GM23248 (cell line): ENCODE measurements around the gene ARHGEF5. TPM values are rescaled to one million over a fixed set of nuclear protein-coding genes. Genes with fewer than 3 reads are reported as not detected.
"Not testable (repeated sequence)": the region's sequence is repeated elsewhere in the genome, so short reads cannot be mapped to it uniquely, and the experiment has no call there.

Source experiments
- DNase-seq: peaks from one replicate; pipeline ENCODE4 v3.0.0-alpha.2; 2015
- H2AFZ ChIP-seq: fragments of 200-600 bp; sonication (generic); 2 replicates; pipeline ENCODE4 v1.6.1; 2016; ENCODE audit warnings: antibody characterized with exemption
- H3F3A ChIP-seq: fragments of 200-600 bp; sonication (generic); 2 replicates; pipeline ENCODE4 v1.6.1; 2016; ENCODE audit warnings: mild to moderate bottlenecking, antibody characterized with exemption, mixed run types; ENCODE audit not compliant: insufficient read depth
- H3K27ac ChIP-seq: fragments of 200-600 bp; sonication (generic); 2 replicates; pipeline ENCODE4 v1.5.1; 2016; ENCODE audit warnings: mild to moderate bottlenecking
- H3K27me3 ChIP-seq: fragments of 200-600 bp; sonication (generic); replicated peaks from 2 replicates; pipeline ENCODE4 v1.6.1; 2016; ENCODE audit warnings: mild to moderate bottlenecking; ENCODE audit not compliant: insufficient read depth
- H3K36me3 ChIP-seq: fragments of 200-600 bp; sonication (generic); 2 replicates; pipeline ENCODE4 v1.6.1; 2016; ENCODE audit warnings: low read depth, mild to moderate bottlenecking
- H3K4me1 ChIP-seq: fragments of 200-600 bp; sonication (generic); 2 replicates; pipeline ENCODE4 v1.6.1; 2016; ENCODE audit warnings: mild to moderate bottlenecking; ENCODE audit not compliant: insufficient read depth
- H3K4me2 ChIP-seq: fragments of 200-600 bp; sonication (generic); one replicate; pipeline ENCODE4 v1.6.1; 2016; ENCODE audit warnings: mild to moderate bottlenecking; ENCODE audit not compliant: unreplicated experiment
- H3K4me3 ChIP-seq: fragments of 200-600 bp; sonication (generic); 2 replicates; pipeline ENCODE4 v1.5.1; 2016; ENCODE audit warnings: mild to moderate bottlenecking
- H3K79me2 ChIP-seq: fragments of 200-600 bp; sonication (generic); 2 replicates; pipeline ENCODE4 v1.6.1; 2016; ENCODE audit warnings: mild to moderate bottlenecking; ENCODE audit not compliant: insufficient read depth
- H3K9ac ChIP-seq: fragments of 200-600 bp; sonication (generic); 2 replicates; pipeline ENCODE4 v1.6.1; 2016; ENCODE audit warnings: mild to moderate bottlenecking
- H3K9me2 ChIP-seq: fragments of 200-600 bp; sonication (generic); 2 replicates; pipeline ENCODE4 v1.6.1; 2016; ENCODE audit warnings: mixed run types, mild to moderate bottlenecking, moderate library complexity; ENCODE audit not compliant: insufficient read depth
- H3K9me3 ChIP-seq: fragments of 200-600 bp; sonication (generic); one replicate; pipeline ENCODE4 v1.6.1; 2017; ENCODE audit warnings: low read depth
- H4K20me1 ChIP-seq: fragments of 200-600 bp; sonication (generic); 2 replicates; pipeline ENCODE4 v1.6.0; 2016; ENCODE audit not compliant: insufficient read depth
- WGBS, 2 experiments: methylation state at CpG; one replicate each; pipeline ENCODE4 v1.1.6; 2015 to 2017; ENCODE audit warnings: low lambda C conversion rate in 2 of 2, low coverage in 1 of 2; ENCODE audit errors: missing lambda C conversion rate in 2 of 2; 5-methylcytosine and 5-hydroxymethylcytosine counted together
- in situ Hi-C: fragments of 300-500 bp; cut with MboI; formaldehyde crosslinking; loops from 2 replicates; pipeline ENCODE4 v1.15.0; 2020
- polyA plus RNA-seq: library from polyadenylated mRNA; unstranded; fragments of >200 nt; fragmentation: Nextera tagmentation; extraction: Ambion mirVana; gene quantifications from 2 replicates; pipeline ENCODE4 v1.2.1, GENCODE V29; 2016
- total RNA-seq: library from RNA; depleted of rRNA; stranded (reverse); fragments of >200 nt; shearing (Covaris generic); gene quantifications from 2 replicates; pipeline ENCODE4 v1.2.3, GENCODE V29; 2014

ARHGEF5 gene
- total and polyA plus RNA-seq, 2 experiments from 2014 or later: 2.4 to 2.9 TPM

GRCh38 chr7:144323359-144323758 lies 31.8 kb upstream of the ARHGEF5 start:
- H4K20me1 ChIP-seq, H3K4me1 ChIP-seq, H3F3A ChIP-seq, DNase-seq, H3K36me3 ChIP-seq, H3K27ac ChIP-seq, H3K27me3 ChIP-seq, H3K79me2 ChIP-seq, H3K9me3 ChIP-seq, H2AFZ ChIP-seq, H3K4me2 ChIP-seq, H3K9ac ChIP-seq, H3K4me3 ChIP-seq, H3K9me2 ChIP-seq, in situ Hi-C loops: not testable (repeated sequence)
- whole genome bisulfite sequencing, 2 experiments: 18 to 40% methylated on average over 1 to 3 of the region's 4 CpGs

DNA sequence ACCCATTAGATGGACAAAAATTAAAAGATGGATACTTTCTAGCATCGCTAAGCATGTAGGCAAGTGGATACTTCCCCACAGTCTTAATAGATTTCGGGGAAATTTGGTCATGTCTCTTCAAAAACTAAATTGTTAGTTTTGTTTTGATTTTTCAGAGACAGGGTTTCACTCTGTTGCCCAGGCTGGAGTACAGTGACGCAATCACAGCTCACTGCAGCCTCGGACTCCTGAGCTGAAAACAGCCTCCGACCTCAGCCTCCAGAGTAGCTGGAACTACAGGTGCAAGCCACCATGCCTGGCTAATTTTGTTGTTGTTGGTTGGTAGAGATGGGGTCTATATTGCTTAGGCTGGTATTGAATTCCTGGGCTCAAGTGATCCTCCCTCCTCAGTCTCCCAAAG lies 29.3 kb upstream of the ARHGEF5 start:
- DNase-seq: not testable (repeated sequence)

GRCh38 chr7:144330044-144330443 lies 25.2 kb upstream of the ARHGEF5 start:
- H3K9ac ChIP-seq, H3K4me1 ChIP-seq, in situ Hi-C loops, H3K27ac ChIP-seq, H4K20me1 ChIP-seq, H3K79me2 ChIP-seq, H3K4me2 ChIP-seq, H3K27me3 ChIP-seq, H3K36me3 ChIP-seq, H3K9me3 ChIP-seq, H2AFZ ChIP-seq, H3K9me2 ChIP-seq, H3K4me3 ChIP-seq, H3F3A ChIP-seq, DNase-seq: not testable (repeated sequence)

More for the DNA sequence above, 29.3 kb upstream of the ARHGEF5 start:
- in situ Hi-C loops, H3F3A ChIP-seq, H2AFZ ChIP-seq, H3K9me2 ChIP-seq, H3K9ac ChIP-seq, H3K36me3 ChIP-seq, H4K20me1 ChIP-seq, H3K9me3 ChIP-seq, H3K4me2 ChIP-seq, H3K79me2 ChIP-seq, H3K4me3 ChIP-seq, H3K27me3 ChIP-seq, H3K27ac ChIP-seq, H3K4me1 ChIP-seq: not testable (repeated sequence)
- 85 to 88% methylated on average over 3 to 4 of the region's 5 CpGs for WGBS, 2 experiments

DNA sequence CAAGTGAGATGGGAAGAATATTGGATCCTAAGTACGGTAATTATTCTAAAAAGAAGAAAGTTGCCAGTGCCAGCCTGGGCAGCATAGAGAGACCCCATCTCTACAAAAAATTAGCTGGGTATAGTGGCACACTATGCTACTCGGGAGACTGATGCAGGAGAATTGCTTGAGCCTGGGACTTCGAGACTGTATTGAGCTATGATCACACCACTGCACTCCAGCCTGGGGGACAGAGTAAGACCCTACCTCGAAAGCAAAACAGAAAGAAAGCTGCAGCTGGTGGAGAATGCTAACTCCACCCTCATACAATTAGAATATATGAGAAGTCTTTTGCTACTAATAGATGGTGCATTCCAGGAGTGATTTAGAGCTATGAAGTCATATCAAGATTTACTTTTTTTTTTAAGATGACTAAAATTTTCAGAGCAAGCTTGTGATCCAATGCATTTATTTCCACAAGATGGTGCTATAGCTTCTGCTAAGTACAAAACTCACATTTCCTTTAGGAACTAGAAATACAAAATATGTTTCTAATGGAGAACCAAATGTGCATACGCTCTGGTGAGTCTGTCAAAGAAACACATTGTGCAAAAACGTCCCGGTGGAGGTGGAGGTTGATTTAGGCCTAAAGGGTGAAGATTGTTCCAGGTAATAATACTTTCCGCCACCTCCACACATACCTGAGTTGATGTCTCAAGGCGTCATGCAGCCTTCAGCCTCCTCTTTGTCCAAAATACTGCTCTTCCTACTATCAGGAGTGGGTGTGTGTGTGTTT lies 23.8 kb upstream of the ARHGEF5 start:
- H3K9me3 ChIP-seq, H3K27me3 ChIP-seq, H2AFZ ChIP-seq, H3K36me3 ChIP-seq, H3K79me2 ChIP-seq, H3F3A ChIP-seq, H3K9me2 ChIP-seq, in situ Hi-C loops, H3K4me3 ChIP-seq, H3K27ac ChIP-seq, H3K4me2 ChIP-seq, DNase-seq, H3K9ac ChIP-seq, H3K4me1 ChIP-seq, H4K20me1 ChIP-seq: not testable (repeated sequence)
- 81% methylated on average over 4 of the region's 9 CpGs for WGBS, 2 experiments

DNA sequence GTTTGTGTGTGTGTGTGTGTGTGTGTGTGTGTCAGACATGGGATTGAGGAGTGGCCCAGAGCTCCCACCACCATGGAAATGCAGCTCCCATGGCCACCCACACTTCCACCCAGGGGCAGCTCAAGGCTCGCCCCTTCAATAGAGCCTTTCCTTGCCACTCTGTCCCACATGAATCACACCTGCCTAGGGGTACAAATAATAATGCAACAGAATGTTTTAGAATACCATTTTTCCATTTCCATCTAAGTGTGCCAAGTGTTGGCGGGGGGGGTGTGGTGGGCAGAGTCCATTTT lies 23.3 kb upstream of the ARHGEF5 start:
- H4K20me1 ChIP-seq, H3K9ac ChIP-seq, H3F3A ChIP-seq, H3K4me3 ChIP-seq, DNase-seq, H3K79me2 ChIP-seq, in situ Hi-C loops, H3K27me3 ChIP-seq, H3K9me3 ChIP-seq, H3K36me3 ChIP-seq, H3K4me2 ChIP-seq, H3K4me1 ChIP-seq, H3K9me2 ChIP-seq, H2AFZ ChIP-seq, H3K27ac ChIP-seq: not testable (repeated sequence)
- WGBS, 2 experiments: 92 to 96% methylated on average over 2 of the region's 2 CpGs

DNA sequence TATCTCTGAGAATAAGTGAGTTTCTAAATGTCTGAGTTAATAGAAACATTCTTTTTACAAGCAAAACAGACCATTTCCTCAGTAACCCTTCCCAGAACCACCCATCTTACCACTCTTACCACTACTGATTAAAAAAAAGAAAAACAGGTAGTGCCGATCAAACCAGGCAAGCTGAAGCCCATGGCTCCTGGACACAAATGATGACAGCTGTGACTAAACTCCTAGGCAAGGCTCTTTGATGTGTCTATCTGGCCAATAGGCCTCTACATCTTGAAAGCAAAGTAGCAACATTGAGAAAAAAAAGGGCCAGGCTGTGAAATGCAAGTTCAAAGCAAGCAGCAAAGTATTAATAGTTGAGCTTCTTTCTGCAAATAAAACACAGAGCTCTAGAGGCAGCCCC lies 6.6 kb upstream of the ARHGEF5 start:
- H3K4me1 ChIP-seq, H4K20me1 ChIP-seq, H3K9me2 ChIP-seq, H3F3A ChIP-seq, H3K27ac ChIP-seq, H3K4me3 ChIP-seq, H2AFZ ChIP-seq, H3K9me3 ChIP-seq, DNase-seq, in situ Hi-C loops, H3K9ac ChIP-seq, H3K4me2 ChIP-seq, H3K27me3 ChIP-seq, H3K36me3 ChIP-seq, H3K79me2 ChIP-seq: not testable (repeated sequence)
- WGBS, 2 experiments: no CpG with 5 or more reads among the region's 1 CpG

DNA sequence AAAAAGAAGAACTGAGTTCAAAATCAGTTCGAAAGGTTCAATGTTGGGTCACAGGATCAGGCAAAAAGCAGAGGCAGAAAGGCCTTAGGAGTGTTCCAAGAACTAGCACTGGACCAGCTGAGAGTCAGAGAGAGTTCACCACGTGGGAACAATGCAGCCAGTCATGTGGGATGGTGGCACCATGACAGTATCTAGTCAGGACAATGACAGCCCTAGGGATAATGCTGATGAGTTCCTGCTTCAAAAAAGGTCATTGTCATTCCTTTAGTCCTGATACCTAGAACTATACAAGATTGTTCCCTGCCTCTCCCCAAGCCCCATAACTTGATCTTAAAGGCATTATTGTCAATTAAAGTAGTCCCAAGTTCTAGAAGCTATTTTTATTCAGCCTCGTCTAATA lies 3.5 kb upstream of the ARHGEF5 start:
- DNase-seq: not testable (repeated sequence)

DNA sequence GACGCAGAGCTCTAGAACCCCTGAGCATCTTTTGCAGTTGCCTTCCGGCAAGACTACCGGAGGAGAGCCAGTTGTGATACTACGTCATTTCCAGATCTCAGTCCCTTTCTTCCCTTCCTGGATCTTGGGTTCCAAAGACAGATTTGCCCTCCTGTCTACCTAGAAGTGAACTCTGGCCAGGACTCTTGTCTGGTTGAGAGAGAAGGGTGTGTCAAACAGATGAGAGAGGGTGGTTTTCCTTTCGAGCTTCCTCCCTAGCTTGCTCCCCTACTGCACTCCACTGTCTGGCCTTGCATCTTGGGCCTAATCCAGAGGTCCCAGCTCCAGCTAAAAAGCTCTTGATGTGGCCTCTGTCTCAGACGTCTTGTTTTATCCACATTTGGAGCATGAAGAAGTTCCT lies 983 bp downstream of the ARHGEF5 start:
- in situ Hi-C loops, H3K27me3 ChIP-seq: not testable (repeated sequence)

More for the DNA sequence above, 3.5 kb upstream of the ARHGEF5 start:
- in situ Hi-C loops, H3K4me2 ChIP-seq, H3K9ac ChIP-seq, H3F3A ChIP-seq, H3K27me3 ChIP-seq, H4K20me1 ChIP-seq, H3K79me2 ChIP-seq, H3K9me2 ChIP-seq, H3K4me3 ChIP-seq, H3K4me1 ChIP-seq, H3K9me3 ChIP-seq, H3K36me3 ChIP-seq, H3K27ac ChIP-seq, H2AFZ ChIP-seq: not testable (repeated sequence)
- 60 to 68% methylated on average over 2 of the region's 3 CpGs for WGBS, 2 experiments

More for the DNA sequence above, 983 bp downstream of the ARHGEF5 start:
- not testable (repeated sequence) for H3K4me3 ChIP-seq, H2AFZ ChIP-seq, H3K9me2 ChIP-seq, DNase-seq, H4K20me1 ChIP-seq, H3K27ac ChIP-seq, H3K36me3 ChIP-seq, H3K9ac ChIP-seq, H3F3A ChIP-seq, H3K9me3 ChIP-seq, H3K4me1 ChIP-seq, H3K79me2 ChIP-seq, H3K4me2 ChIP-seq
- no CpG with 5 or more reads among the region's 6 CpGs for WGBS, 2 experiments
